ENCODE data around the gene REL.

The REL gene

DNA sequence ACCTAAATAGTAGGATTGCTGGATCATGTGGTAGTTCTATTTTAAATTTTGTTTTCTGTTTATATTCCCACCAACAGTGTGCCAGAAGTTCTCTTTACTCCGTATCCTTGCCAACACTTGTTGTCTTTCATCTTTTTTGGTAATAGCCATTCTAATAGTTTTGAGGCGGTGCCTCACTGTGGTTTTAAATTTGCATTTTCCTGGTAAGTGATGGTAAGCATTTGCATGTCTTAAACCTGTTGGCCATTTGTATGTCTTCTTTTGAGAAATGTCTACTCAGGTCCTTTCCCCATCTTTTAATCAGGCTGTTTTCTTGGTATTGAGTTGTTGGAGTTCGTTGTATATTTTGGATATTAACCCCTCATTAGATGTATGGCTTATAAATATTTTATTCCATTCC lies 51.6 kb downstream of the REL start:
- TF ChIP-seq FOXP2 (optimal IDR thresholded peaks at IDR 0.05; ENCODE audit: borderline replicate concordance, extremely low read depth, extremely low read length, insufficient read depth) (no peak), POLR2AphosphoS5 (IDR thresholded peaks at IDR 0.05; ENCODE audit: low read depth, low read length) (no peak), TAF1 (IDR thresholded peaks at IDR 0.05; ENCODE audit: borderline replicate concordance, insufficient read depth, low read length) (no peak), SIN3A (IDR thresholded peaks at IDR 0.05; ENCODE audit: borderline replicate concordance, insufficient read depth, low read length) (no peak)
- TF ChIP-seq, protein P1, sequence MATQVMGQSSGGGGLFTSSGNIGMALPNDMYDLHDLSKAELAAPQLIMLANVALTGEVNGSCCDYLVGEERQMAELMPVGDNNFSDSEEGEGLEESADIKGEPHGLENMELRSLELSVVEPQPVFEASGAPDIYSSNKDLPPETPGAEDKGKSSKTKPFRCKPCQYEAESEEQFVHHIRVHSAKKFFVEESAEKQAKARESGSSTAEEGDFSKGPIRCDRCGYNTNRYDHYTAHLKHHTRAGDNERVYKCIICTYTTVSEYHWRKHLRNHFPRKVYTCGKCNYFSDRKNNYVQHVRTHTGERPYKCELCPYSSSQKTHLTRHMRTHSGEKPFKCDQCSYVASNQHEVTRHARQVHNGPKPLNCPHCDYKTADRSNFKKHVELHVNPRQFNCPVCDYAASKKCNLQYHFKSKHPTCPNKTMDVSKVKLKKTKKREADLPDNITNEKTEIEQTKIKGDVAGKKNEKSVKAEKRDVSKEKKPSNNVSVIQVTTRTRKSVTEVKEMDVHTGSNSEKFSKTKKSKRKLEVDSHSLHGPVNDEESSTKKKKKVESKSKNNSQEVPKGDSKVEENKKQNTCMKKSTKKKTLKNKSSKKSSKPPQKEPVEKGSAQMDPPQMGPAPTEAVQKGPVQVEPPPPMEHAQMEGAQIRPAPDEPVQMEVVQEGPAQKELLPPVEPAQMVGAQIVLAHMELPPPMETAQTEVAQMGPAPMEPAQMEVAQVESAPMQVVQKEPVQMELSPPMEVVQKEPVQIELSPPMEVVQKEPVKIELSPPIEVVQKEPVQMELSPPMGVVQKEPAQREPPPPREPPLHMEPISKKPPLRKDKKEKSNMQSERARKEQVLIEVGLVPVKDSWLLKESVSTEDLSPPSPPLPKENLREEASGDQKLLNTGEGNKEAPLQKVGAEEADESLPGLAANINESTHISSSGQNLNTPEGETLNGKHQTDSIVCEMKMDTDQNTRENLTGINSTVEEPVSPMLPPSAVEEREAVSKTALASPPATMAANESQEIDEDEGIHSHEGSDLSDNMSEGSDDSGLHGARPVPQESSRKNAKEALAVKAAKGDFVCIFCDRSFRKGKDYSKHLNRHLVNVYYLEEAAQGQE (IDR thresholded peaks at IDR 0.05; ENCODE audit: insufficient read depth in 1 of 2, low read depth in 2 of 2, low read length in 2 of 2) = no peak

DNA sequence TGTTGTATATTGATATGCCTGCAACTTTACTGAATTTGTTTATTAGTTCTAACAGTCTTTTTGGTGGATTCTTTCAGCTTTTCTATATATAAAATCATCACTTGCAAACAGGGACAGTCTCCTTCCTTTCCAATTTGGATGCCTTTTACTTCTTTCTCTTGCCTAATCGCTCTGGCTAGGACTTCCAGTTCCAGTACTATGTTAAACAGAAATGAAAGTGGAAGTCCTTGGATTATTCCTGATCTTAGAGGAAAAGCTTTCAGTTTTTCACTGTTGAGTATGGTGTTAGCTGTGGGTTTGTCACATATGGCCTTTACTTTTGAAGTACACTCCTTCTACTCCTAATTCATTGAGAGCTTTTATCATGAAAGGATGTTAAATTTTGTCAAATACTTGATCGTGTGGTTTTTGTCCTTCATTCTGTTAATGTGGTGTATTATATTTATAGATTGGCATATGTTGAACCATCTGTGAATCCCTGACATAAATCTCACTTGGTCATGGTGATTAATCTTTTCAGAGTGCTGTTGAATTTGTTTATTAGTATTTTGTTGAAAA lies 52.9 kb downstream of the REL start:
- TF ChIP-seq POLR2AphosphoS5 (IDR thresholded peaks at IDR 0.05; ENCODE audit: low read depth, low read length) = no peak
- TF ChIP-seq, protein P1 (IDR thresholded peaks at IDR 0.05; ENCODE audit: insufficient read depth in 1 of 2, low read depth in 2 of 2, low read length in 2 of 2) = no peak
- no peak for TF ChIP-seq SIN3A (IDR thresholded peaks at IDR 0.05; ENCODE audit: borderline replicate concordance, insufficient read depth, low read length)
- TF ChIP-seq TAF1 (IDR thresholded peaks at IDR 0.05; ENCODE audit: borderline replicate concordance, insufficient read depth, low read length) = no peak
- no peak for TF ChIP-seq FOXP2 (optimal IDR thresholded peaks at IDR 0.05; ENCODE audit: borderline replicate concordance, extremely low read depth, extremely low read length, insufficient read depth)

DNA sequence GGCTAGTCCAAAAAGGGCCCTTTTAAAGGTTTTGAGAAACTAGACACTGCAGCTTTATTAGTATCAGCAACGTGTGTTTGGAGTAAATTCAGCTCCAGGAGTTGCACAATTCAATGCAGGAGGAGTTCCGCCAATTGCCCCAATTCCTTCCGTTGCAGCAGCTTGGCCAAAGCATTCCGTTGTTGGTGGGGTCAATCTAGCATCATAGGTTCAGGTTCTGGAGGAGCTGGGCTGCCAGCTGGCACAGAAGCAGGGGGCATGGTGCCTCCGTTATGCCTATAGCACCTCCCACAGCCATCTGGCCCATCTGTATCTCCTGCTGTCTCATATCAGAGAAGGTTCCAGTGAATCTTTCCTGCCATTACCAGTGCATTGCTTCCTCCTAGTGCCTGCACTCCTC lies 55.4 kb downstream of the REL start:
- TF ChIP-seq TAF1 (IDR thresholded peaks at IDR 0.05; ENCODE audit: borderline replicate concordance, insufficient read depth, low read length) (no peak), SIN3A (IDR thresholded peaks at IDR 0.05; ENCODE audit: borderline replicate concordance, insufficient read depth, low read length) (no peak), FOXP2 (optimal IDR thresholded peaks at IDR 0.05; ENCODE audit: borderline replicate concordance, extremely low read depth, extremely low read length, insufficient read depth) (no peak), POLR2AphosphoS5 (IDR thresholded peaks at IDR 0.05; ENCODE audit: low read depth, low read length) (no peak)
- TF ChIP-seq, protein P1 (IDR thresholded peaks at IDR 0.05; ENCODE audit: insufficient read depth in 1 of 2, low read depth in 2 of 2, low read length in 2 of 2) = no peak

DNA sequence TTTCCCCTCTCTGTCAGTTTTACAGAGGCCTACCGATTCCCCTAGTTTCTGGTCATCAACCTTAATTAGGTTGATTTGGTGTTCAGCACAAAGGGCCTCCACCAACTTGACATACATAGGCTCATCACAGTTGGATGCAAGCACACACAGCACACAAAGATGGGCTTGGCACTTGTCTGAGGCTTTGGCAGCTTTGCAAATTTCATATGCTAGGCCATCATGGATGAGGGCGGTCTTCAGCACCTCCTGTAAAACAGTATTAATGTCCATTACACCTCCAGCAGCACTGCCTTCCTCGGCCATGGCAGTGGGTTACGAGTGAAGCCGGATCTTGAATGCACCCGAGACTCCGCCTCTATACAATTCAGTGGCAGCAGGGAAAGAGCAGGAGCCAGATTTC lies 56.9 kb downstream of the REL start:
- TF ChIP-seq SIN3A (IDR thresholded peaks at IDR 0.05; ENCODE audit: borderline replicate concordance, insufficient read depth, low read length) = no peak
- no peak for TF ChIP-seq FOXP2 (optimal IDR thresholded peaks at IDR 0.05; ENCODE audit: borderline replicate concordance, extremely low read depth, extremely low read length, insufficient read depth)
- TF ChIP-seq, protein P1 (IDR thresholded peaks at IDR 0.05; ENCODE audit: insufficient read depth in 1 of 2, low read depth in 2 of 2, low read length in 2 of 2) = no peak
- TF ChIP-seq POLR2AphosphoS5 (IDR thresholded peaks at IDR 0.05; ENCODE audit: low read depth, low read length) = no peak
- no peak for TF ChIP-seq TAF1 (IDR thresholded peaks at IDR 0.05; ENCODE audit: borderline replicate concordance, insufficient read depth, low read length)
